Measurements from ENCODE around the gene ZNRF1. TPM values are rescaled to one million over a fixed set of nuclear protein-coding genes. Genes with fewer than 3 reads are reported as not detected.

The ZNRF1 gene
- total RNA-seq, 2 donors from 2014 or later = 15.3 to 19.8 TPM

GRCh38 chr16:75074304-75074793 lies 75.5 kb downstream of the ZNRF1 start:
- Histone ChIP-seq H3K27me3 (no peaks in the 10 kb centered on the region), H3K36me3 (no peaks in the 10 kb centered on the region), H3K27ac (no peak overlapping the region), H3K9me3 (no peaks in the 10 kb centered on the region), H3K4me1 (peaks cover 0 to 33% of the 10 kb centered on the region in 2 donors), H3K4me3 (no peak overlapping the region)
- no peak for DNase-seq (ENCODE audit: low spot score)
- TF ChIP-seq, protein P1, sequence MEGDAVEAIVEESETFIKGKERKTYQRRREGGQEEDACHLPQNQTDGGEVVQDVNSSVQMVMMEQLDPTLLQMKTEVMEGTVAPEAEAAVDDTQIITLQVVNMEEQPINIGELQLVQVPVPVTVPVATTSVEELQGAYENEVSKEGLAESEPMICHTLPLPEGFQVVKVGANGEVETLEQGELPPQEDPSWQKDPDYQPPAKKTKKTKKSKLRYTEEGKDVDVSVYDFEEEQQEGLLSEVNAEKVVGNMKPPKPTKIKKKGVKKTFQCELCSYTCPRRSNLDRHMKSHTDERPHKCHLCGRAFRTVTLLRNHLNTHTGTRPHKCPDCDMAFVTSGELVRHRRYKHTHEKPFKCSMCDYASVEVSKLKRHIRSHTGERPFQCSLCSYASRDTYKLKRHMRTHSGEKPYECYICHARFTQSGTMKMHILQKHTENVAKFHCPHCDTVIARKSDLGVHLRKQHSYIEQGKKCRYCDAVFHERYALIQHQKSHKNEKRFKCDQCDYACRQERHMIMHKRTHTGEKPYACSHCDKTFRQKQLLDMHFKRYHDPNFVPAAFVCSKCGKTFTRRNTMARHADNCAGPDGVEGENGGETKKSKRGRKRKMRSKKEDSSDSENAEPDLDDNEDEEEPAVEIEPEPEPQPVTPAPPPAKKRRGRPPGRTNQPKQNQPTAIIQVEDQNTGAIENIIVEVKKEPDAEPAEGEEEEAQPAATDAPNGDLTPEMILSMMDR (IDR thresholded peaks at IDR 0.05) = no peak

DNA sequence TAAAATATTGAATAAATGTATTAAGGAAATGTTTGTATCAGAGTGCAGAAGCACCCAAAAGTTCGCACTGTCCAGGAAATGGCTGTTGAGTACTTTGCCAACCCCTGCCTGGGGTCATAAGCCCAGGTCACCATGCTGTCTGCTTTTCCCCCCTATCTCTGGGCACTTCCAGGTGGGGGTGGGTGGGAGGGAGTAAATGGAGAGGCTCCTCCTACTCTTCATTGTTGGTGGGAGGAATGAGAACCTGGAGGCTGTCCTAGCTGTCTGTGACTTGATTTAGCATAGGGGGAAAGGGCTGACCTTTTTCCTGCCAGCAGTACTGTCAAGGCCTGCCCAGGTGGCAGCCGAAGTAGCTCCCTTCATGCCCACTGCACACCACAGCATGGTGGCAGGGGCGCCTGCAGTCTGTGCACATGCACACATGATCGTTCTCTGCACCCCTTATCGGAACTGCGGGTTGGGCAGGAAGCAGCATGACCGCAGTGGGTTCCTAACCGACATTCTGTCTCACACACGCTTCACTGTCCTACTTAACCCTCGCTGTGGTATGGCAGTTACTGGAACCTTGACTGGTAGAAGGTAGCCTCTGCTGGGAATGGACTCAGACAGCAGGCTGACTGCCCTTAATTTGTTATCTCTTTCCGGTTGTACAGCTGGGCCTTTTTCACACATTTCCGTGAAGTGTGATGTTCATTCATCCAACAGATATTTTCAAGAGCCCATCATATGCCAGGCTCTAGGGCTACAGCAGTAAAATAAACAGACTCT lies 76.3 kb downstream of the ZNRF1 start:
- H3K4me1 ChIP-seq = peaks cover 0 to 25% of the 10 kb centered on the region in 2 donors
- no peak overlapping the region for H3K4me3 ChIP-seq
- no peaks in the 10 kb centered on the region for H3K27me3 ChIP-seq
- no peak for DNase-seq (ENCODE audit: low spot score)
- no peak overlapping the region for H3K27ac ChIP-seq
- no peaks in the 10 kb centered on the region for H3K36me3 ChIP-seq
- no peaks in the 10 kb centered on the region for H3K9me3 ChIP-seq
- TF ChIP-seq, protein P1 (IDR thresholded peaks at IDR 0.05) = no peak

DNA sequence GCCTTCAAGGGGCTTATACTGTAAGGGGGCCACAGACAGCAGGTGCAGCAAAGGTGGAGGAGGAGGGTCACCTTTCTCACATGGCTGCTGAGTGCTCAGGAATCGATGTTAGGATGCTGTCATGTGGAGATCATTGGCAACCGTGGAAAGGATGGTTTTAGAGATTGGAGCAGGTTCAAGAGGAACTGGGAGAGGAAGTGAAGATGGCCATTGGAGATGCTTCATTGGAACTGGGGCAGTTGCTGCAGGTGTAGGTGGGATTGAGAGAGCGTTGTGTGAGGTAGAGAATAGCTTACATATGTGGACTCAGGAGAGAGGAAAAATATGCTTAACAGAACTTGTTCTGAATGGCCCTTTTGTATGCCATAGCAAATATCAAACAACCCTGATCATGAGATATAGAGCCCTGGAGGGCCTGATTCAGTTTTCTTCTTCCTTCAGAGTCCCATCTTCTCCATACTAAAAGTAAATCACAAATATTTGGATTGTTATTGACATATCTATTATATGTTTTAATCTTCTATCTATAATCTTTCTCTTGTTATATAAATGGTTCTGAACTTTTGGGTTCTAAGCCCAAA lies 77.0 kb downstream of the ZNRF1 start:
- no peak overlapping the region for H3K27ac ChIP-seq
- no peaks in the 10 kb centered on the region for H3K9me3 ChIP-seq
- no peaks in the 10 kb centered on the region for H3K27me3 ChIP-seq
- H3K4me3 ChIP-seq = no peak overlapping the region
- H3K4me1 ChIP-seq = peaks cover 0 to 21% of the 10 kb centered on the region in 2 donors
- no peaks in the 10 kb centered on the region for H3K36me3 ChIP-seq
- TF ChIP-seq, protein P1 (IDR thresholded peaks at IDR 0.05) = no peak
- DNase-seq (ENCODE audit: low spot score) = no peak

DNA sequence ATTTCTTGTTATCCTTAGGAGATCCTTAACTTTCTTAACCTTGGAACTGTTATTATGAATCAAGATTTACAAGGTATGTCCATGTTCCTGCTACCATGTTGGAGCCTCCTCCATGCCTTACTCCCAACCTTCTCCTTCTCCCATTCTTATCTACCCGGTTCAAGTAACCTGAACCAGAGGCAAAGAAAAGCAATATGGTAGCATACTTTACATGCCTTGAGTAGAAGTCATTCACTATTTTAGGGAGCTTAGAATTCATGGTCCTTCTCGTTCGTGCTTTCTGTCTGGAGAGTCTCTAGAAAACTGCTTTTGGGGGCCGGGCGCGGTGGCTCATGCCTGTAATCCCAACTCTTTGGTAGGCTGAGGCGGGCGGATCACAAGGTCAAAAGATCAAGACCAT lies 80.1 kb downstream of the ZNRF1 start:
- no peak for DNase-seq (ENCODE audit: low spot score)
- no peaks in the 10 kb centered on the region for H3K36me3 ChIP-seq
- H3K27ac ChIP-seq = no peak overlapping the region
- H3K4me3 ChIP-seq = no peak overlapping the region
- H3K9me3 ChIP-seq = no peaks in the 10 kb centered on the region
- peaks cover 0 to 33% of the 10 kb centered on the region in 2 donors for H3K4me1 ChIP-seq
- TF ChIP-seq, protein P1 (IDR thresholded peaks at IDR 0.05) = no peak
- H3K27me3 ChIP-seq = no peaks in the 10 kb centered on the region

- no peak overlapping the region for H3K4me3 ChIP-seq
- no peaks in the 10 kb centered on the region for H3K9me3 ChIP-seq
- H3K4me1 ChIP-seq = peaks cover 0 to 33% of the 10 kb centered on the region in 2 donors
- no peaks in the 10 kb centered on the region for H3K27me3 ChIP-seq
- no peak overlapping the region for H3K27ac ChIP-seq
- no peaks in the 10 kb centered on the region for H3K36me3 ChIP-seq
- TF ChIP-seq, protein P1 (IDR thresholded peaks at IDR 0.05) = no peak
- DNase-seq (ENCODE audit: low spot score) = no peak
Observed at GRCh38 chr16:75079346-75079926, 80.6 kb downstream of the ZNRF1 start.

Measured in right atrium auricular region (tissue), 2 donors.